ENCODE measurements around the gene SDC3. TPM values are rescaled to one million over a fixed set of nuclear protein-coding genes. Genes with fewer than 3 reads are reported as not detected.

SDC3 gene
- total and polyA plus RNA-seq, 7 donors = 2.4 to 91.1 (median 29.9) TPM

DNA sequence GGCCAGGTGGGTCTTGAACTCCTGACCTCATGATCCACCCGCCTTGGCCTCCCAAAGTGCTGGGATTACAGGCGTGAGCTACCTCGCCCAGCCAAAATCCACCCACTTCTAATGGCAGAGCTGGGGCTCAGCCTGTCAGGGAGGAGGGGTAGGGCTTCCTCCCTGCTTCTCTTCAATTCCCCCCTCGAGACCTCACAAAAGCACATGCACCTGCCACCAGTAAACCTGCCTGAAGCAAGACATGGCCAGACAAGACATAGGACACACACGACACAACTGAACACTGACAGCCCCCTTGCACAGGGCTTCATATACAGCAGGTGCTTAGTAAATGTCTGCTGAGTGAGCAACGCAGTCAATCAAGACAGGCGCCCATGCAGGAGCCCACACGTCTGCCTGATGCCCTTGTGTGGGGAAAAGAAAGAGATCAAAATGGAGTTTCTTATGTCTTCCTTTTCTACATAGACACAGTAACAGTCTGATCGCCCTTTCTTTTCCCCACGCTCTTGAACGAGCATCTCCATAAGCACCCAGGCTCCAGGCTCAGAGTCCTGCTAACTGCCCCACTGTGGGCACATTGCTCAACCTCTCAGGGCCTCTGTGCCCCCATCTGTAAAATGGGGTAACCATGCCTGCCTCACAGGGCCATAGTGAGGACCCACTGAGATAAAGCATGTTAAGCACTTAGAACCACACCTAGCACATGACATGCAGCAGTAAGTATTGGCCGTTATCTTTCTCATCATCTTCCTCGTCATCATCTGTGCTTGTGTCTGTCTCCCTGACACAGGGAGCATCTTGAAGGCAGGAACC is 8.8 kb downstream of the SDC3 start:
- DNase-seq = no peak
- H3K36me3 ChIP-seq = no peaks in the 10 kb centered on the region
- peaks cover 0 to 100% (median 89%) of the 10 kb centered on the region in 4 donors for H3K4me1 ChIP-seq
- WGBS, 2 donors = 78 to 84% methylated on average over 13 of the region's 13 CpGs
- H3K9me3 ChIP-seq = no peaks in the 10 kb centered on the region
- no peak for TF ChIP-seq POLR2A (IDR thresholded peaks at IDR 0.05)
- TF ChIP-seq, protein P1, sequence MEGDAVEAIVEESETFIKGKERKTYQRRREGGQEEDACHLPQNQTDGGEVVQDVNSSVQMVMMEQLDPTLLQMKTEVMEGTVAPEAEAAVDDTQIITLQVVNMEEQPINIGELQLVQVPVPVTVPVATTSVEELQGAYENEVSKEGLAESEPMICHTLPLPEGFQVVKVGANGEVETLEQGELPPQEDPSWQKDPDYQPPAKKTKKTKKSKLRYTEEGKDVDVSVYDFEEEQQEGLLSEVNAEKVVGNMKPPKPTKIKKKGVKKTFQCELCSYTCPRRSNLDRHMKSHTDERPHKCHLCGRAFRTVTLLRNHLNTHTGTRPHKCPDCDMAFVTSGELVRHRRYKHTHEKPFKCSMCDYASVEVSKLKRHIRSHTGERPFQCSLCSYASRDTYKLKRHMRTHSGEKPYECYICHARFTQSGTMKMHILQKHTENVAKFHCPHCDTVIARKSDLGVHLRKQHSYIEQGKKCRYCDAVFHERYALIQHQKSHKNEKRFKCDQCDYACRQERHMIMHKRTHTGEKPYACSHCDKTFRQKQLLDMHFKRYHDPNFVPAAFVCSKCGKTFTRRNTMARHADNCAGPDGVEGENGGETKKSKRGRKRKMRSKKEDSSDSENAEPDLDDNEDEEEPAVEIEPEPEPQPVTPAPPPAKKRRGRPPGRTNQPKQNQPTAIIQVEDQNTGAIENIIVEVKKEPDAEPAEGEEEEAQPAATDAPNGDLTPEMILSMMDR (IDR thresholded peaks at IDR 0.05) = no peak
- TF ChIP-seq POLR2AphosphoS5 (IDR thresholded peaks at IDR 0.05) = no peak
- TF ChIP-seq EP300 (IDR thresholded peaks at IDR 0.05) = no peak
- H3K27ac ChIP-seq = peak overlapping the region in 3 of 4 donors; percentile 93 to 95 (median 95)
- no peaks in the 10 kb centered on the region for H3K27me3 ChIP-seq
- intact Hi-C loops (cut with DNase I) = no loop called here
- no peak overlapping the region for H3K4me3 ChIP-seq

DNA sequence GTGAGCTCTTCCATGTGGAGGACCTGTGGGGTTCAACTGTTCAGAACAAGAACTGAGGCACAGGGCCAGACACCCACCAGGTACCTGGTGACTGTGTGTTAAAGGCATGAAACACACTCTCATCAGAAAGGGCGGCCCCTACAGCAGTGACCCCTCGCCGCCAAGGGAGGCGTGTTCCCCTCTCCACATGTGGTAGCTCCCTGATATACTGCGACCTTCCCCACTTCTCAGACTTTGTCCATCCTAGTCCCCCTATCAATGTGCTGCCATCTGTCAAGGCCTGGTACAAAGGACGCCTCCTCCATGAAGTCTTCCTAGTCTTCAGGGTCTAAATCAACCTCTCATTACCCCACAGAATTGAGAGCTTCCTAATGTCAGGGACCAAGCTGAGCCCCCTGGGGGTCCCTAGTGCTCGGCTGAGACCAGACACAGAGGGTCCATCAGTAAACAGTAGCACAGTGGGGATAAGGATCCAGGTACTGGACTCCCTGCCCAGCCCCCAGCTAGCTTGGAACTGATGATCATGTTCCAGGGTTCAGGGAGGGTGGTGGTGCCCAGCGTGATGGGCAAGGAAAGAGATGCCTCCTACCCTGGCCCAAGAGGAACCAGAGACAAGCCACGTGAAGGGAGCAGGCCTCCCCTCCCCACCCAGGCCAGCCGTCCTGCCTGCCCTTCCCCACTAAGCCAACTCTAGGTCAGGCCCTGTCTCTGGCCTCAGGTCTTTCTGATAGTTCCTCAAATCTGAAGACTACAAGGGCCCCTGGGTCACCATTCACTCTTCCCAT is 10.3 kb downstream of the SDC3 start:
- WGBS, 2 donors = 90 to 92% methylated on average over 10 of the region's 10 CpGs
- DNase-seq = no peak
- peak overlapping the region; percentile 14 to 95 (median 94) for H3K27ac ChIP-seq

DNA sequence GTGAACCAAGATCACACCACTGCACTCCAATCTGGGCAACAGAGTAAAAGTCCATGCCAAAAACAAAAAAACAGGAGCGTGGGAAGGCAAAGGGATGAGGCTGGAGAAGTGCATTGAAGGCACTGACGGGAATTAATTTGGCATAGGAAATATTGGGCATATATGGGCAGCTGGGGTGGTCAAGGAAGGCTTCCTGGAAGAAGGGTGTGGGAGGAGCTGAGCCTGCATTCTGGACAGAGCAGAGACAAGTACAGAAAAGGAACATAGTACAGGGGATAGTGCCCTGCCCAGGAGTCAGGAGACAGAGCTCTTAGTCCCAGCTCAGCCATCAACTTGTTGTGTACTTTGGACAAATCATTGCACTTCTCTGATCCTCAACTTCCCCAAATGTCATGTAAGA is 11.7 kb downstream of the SDC3 start:
- peaks cover 0 to 100% (median 87%) of the 10 kb centered on the region in 4 donors for H3K4me1 ChIP-seq
- H3K27ac ChIP-seq = peak overlapping the region; percentile 72 to 95 (median 94)
- intact Hi-C loops (cut with DNase I) = no loop called here

More for the DNA sequence above, 10.3 kb downstream of the SDC3 start:
- intact Hi-C loops (cut with DNase I) = no loop called here
- Histone ChIP-seq H3K9me3 (no peaks in the 10 kb centered on the region), H3K36me3 (no peaks in the 10 kb centered on the region), H3K4me3 (no peak overlapping the region), H3K4me1 (peaks cover 0 to 100% (median 87%) of the 10 kb centered on the region in 4 donors), H3K27me3 (no peaks in the 10 kb centered on the region)
- no peak for TF ChIP-seq EP300 (IDR thresholded peaks at IDR 0.05)
- no peak for TF ChIP-seq POLR2A (IDR thresholded peaks at IDR 0.05)
- TF ChIP-seq, protein P1 (IDR thresholded peaks at IDR 0.05) = no peak
- no peak for TF ChIP-seq POLR2AphosphoS5 (IDR thresholded peaks at IDR 0.05)

DNA sequence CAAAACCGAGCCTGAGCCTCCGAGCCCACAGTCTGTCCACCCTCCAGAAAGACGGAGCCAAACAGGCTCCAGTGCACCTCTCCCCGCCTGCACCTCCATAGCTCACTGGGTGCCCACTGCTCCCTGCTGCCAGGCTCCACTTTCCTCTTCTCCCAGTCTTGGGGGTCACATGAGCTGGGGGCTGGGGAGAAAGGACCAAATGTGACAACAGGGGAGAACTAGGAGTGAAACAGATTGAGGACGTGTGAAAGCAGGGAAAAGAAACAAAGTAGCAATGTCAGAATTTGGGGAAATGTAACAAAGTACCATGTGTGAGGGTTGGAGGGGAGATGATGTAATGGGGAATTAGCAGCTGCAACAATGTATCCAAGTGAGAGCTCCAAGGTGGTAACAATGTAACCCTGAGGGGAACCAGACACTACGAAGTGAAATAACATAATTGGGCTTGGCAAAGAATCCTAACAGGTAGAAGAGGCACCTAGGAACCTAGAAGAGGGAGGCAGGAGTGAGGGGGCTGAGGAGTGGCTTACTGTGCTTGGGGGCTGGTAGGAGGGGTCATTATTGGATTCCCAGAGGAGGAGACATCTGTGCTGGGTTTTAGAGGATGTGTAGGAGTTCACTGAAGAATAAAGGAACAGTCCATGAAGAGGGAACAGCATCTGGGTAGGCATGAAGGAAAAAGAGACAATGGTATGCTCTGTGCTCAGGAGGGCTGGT is 12.5 kb downstream of the SDC3 start:
- Histone ChIP-seq H3K36me3 (no peaks in the 10 kb centered on the region), H3K4me1 (peaks cover 0 to 100% (median 86%) of the 10 kb centered on the region in 4 donors), H3K27ac (peak overlapping the region; percentile 72 to 95 (median 94)), H3K27me3 (no peaks in the 10 kb centered on the region), H3K9me3 (no peaks in the 10 kb centered on the region), H3K4me3 (peak overlapping the region in 1 of 4 donors; percentile 16)
- WGBS, 2 donors = 65 to 88% methylated on average over 6 of the region's 6 CpGs
- TF ChIP-seq EP300 (IDR thresholded peaks at IDR 0.05) (no peak), POLR2AphosphoS5 (IDR thresholded peaks at IDR 0.05) (no peak), POLR2A (IDR thresholded peaks at IDR 0.05) (no peak)
- TF ChIP-seq, protein P1 (IDR thresholded peaks at IDR 0.05) = no peak
- DNase-seq = no peak
- intact Hi-C loops (cut with DNase I) = no loop called here

More for the DNA sequence above, 11.7 kb downstream of the SDC3 start:
- Histone ChIP-seq H3K27me3 (no peaks in the 10 kb centered on the region), H3K9me3 (no peaks in the 10 kb centered on the region), H3K36me3 (no peaks in the 10 kb centered on the region), H3K4me3 (no peak overlapping the region)
- no peak for DNase-seq
- TF ChIP-seq POLR2A (IDR thresholded peaks at IDR 0.05) = no peak
- TF ChIP-seq POLR2AphosphoS5 (IDR thresholded peaks at IDR 0.05) = peak in 2 of 4 donors; percentile 7 to 26
- 89 to 95% methylated on average over 2 of the region's 2 CpGs for WGBS, 2 donors

All from sigmoid colon (tissue), 7 donors.